ENCODE measurements around the gene FAM200C.

GRCh38 chr5:160384681-160385080 is 15.2 kb downstream of the FAM200C start:
- TF ChIP-seq PHF20 (CRISPR knock-in tag; IDR thresholded peaks at IDR 0.05) (no peak), SSRP1 (CRISPR knock-in tag; IDR thresholded peaks at IDR 0.05) (no peak)

Data from HepG2 (cell line).